Measurements from ENCODE around the gene SHKBP1.
A peak's percentile ranks its signal among the peaks of the same experiment; 100 is the strongest.

Gene SHKBP1, protein sequence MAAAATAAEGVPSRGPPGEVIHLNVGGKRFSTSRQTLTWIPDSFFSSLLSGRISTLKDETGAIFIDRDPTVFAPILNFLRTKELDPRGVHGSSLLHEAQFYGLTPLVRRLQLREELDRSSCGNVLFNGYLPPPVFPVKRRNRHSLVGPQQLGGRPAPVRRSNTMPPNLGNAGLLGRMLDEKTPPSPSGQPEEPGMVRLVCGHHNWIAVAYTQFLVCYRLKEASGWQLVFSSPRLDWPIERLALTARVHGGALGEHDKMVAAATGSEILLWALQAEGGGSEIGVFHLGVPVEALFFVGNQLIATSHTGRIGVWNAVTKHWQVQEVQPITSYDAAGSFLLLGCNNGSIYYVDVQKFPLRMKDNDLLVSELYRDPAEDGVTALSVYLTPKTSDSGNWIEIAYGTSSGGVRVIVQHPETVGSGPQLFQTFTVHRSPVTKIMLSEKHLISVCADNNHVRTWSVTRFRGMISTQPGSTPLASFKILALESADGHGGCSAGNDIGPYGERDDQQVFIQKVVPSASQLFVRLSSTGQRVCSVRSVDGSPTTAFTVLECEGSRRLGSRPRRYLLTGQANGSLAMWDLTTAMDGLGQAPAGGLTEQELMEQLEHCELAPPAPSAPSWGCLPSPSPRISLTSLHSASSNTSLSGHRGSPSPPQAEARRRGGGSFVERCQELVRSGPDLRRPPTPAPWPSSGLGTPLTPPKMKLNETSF

DNA sequence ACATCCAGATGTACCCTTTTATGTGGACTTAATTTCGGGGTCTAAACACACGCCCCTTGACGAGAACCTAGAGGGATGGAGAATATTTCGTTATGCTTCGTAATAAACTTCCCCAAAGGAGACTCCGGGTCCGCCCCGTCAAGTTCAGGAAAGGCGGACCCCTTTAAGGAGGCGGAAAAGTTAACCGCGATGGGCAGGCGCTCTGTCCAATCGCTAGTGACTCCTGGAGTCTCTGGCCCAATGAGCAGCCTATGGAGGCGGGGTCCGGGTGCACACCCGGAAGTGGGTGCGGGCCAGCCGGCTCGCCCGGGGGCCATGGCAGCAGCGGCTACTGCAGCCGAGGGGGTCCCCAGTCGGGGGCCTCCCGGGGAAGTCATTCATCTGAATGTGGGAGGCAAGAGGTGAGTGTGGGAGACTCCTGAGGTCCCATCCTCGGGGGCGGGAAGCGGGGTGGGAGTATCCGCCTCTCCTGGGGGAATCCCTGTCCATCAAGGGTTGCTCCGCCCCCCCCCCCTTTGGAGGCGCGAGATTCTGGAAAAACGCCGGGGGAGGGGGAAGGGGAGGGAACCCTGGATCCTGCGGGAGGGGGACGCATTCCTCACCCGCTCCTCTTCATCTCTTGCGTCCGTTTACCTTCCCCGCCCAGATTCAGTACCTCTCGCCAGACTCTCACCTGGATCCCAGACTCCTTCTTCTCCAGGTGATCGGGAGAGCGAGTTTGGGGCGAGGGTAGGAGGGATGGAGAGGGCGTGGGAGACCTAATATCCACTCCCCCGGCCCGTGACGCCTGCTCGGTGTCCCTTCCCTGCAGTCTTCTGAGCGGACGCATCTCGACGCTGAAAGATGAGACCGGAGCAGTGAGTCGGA, at the start of gene SHKBP1:
Gene SHKBP1 (plus strand): TSS at position 289 of the 867 bp plus-strand sequence. CDS start 27 bp downstream, at position 316.
- Histone ChIP-seq H3K9ac (peak within 1 kb of the TSS; percentile 85 to 90 (median 88)), H4K20me1 (peaks cover 0 to 7% (median 0%) of the 10 kb centered on the region in 11 experiments; a peak in 2 of 22 replicates), H3K36me3 (peaks cover 17 to 38% (median 29%) of the 10 kb centered on the region in 11 experiments), H3K4me1 (peaks cover 52 to 80% (median 75%) of the 10 kb centered on the region in 10 experiments), H3K27me3 (no peaks in the 10 kb centered on the region), H3K9me3 (replicated peaks in 1 of 11) (no peaks in the 10 kb centered on the region), H3K4me2 (peak within 1 kb of the TSS; percentile 84 to 100 (median 97)), H3K27ac (peak within 1 kb of the TSS; percentile 77 to 97 (median 91)), H3K4me3 (peak within 1 kb of the TSS; percentile 70 to 90 (median 82))
- no peak for TF ChIP-seq Cebpa-rat (IDR thresholded peaks at IDR 0.05)

GRCh38 chr19:40528078-40528477, 48.6 kb upstream of the SHKBP1 start:
- no peak for TF ChIP-seq Cebpa-rat (IDR thresholded peaks at IDR 0.05)
- H3K4me1 ChIP-seq, result peaks cover 10 to 16% (median 14%) of the 10 kb centered on the region in 10 experiments; a peak in 19 of 20 replicates
- no peak overlapping the region; a peak in 1 of 22 replicates for H3K9ac ChIP-seq
- no peaks in the 10 kb centered on the region; a peak in 1 of 22 replicates for H3K27me3 ChIP-seq
- no peak overlapping the region for H3K27ac ChIP-seq
- H3K4me2 ChIP-seq, result no peak overlapping the region
- H4K20me1 ChIP-seq, result peaks cover 0 to 3% (median 0%) of the 10 kb centered on the region in 11 experiments; a peak in 5 of 22 replicates
- no peaks in the 10 kb centered on the region for H3K9me3 ChIP-seq (replicated peaks in 1 of 11)
- H3K4me3 ChIP-seq, result no peak overlapping the region
- H3K36me3 ChIP-seq, result no peaks in the 10 kb centered on the region

- Histone ChIP-seq H3K9ac (no peak overlapping the region; a peak in 1 of 22 replicates), H3K4me3 (peak overlapping the region in 1 of 10 experiments; percentile 69; a peak in 1 of 20 replicates), H4K20me1 (peaks cover 0 to 3% (median 0%) of the 10 kb centered on the region in 11 experiments; a peak in 5 of 22 replicates), H3K9me3 (replicated peaks in 1 of 11) (peaks cover 0 to under 1% (median 0%) of the 10 kb centered on the region in 11 experiments; a peak in 3 of 22 replicates), H3K27ac (no peak overlapping the region), H3K36me3 (no peaks in the 10 kb centered on the region), H3K27me3 (no peaks in the 10 kb centered on the region; a peak in 1 of 22 replicates), H3K4me2 (peak overlapping the region in 7 of 11 experiments; percentile 29 to 96 (median 80); a peak in 10 of 22 replicates), H3K4me1 (peaks cover 9 to 14% (median 11%) of the 10 kb centered on the region in 10 experiments; a peak in 19 of 20 replicates)
- TF ChIP-seq Cebpa-rat (IDR thresholded peaks at IDR 0.05), result no peak
Measured at GRCh38 chr19:40528533-40529092, 48.1 kb upstream of the SHKBP1 start.

GRCh38 chr19:40529093-40529954, 47.3 kb upstream of the SHKBP1 start:
- Histone ChIP-seq H3K27me3 (no peaks in the 10 kb centered on the region; a peak in 1 of 22 replicates), H3K9me3 (replicated peaks in 1 of 11) (peaks cover 0 to 7% (median 5%) of the 10 kb centered on the region in 11 experiments; a peak in 6 of 22 replicates), H3K4me2 (peak overlapping the region; percentile 67 to 96 (median 80)), H4K20me1 (peaks cover 0 to 3% (median 0%) of the 10 kb centered on the region in 11 experiments; a peak in 5 of 22 replicates), H3K4me3 (peak overlapping the region; percentile 48 to 69 (median 55)), H3K9ac (peak overlapping the region in 7 of 11 experiments; percentile 20 to 60 (median 46); a peak in 7 of 22 replicates), H3K36me3 (no peaks in the 10 kb centered on the region), H3K27ac (no peak overlapping the region; a peak in 2 of 22 replicates), H3K4me1 (peaks cover 9 to 14% (median 11%) of the 10 kb centered on the region in 10 experiments; a peak in 19 of 20 replicates)
- TF ChIP-seq Cebpa-rat (IDR thresholded peaks at IDR 0.05), result no peak

DNA sequence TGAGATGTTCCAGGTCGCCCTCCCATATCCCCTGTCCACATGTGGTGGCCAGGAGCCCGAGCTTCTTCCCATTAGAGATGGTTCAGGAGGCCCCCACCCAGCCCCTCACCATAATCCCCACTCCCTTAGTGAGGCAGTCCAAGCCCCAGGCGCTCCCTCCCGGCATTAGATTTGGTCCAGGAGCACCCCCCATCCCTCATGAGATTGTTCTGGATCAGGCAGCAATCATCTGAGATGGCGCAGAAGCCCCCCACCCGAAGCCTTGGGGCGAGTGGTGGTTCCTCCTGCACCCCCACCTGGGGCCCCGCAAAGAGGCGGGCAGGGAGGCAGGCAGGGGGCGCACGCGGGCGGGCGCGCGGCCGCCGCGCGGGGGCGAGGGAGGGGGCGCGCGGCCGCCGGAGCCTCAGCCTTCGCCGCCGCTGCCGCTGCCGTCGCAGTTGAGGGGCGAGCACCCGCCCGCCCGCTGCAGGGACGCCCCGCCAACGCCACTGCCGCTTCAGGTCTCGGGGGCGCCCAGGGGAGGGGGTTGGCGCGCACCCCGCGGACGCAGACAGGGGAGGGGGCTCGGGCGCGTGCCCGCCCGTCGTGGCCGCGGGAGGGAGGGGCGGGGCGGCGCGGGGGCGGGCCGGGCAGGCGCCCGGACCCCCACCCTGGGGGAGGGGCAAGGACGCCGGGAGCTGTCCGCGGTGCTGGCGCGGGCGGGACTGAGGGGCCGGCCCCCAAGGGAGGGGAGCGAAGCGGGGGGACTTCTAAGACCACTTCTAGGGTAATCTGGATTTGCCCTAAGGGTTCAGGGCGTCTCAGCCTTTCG, 46.4 kb upstream of the SHKBP1 start:
- H3K4me2 ChIP-seq, result peak overlapping the region; percentile 67 to 96 (median 80)
- H3K36me3 ChIP-seq, result no peaks in the 10 kb centered on the region
- H3K27ac ChIP-seq, result no peak overlapping the region; a peak in 1 of 22 replicates
- peaks cover 9 to 14% (median 11%) of the 10 kb centered on the region in 10 experiments; a peak in 19 of 20 replicates for H3K4me1 ChIP-seq
- H4K20me1 ChIP-seq, result peaks cover 0 to 3% (median 0%) of the 10 kb centered on the region in 11 experiments; a peak in 5 of 22 replicates
- peaks cover 0 to 10% (median 7%) of the 10 kb centered on the region in 11 experiments; a peak in 6 of 22 replicates for H3K9me3 ChIP-seq (replicated peaks in 1 of 11)
- H3K27me3 ChIP-seq, result no peaks in the 10 kb centered on the region; a peak in 1 of 22 replicates
- no peak for TF ChIP-seq Cebpa-rat (IDR thresholded peaks at IDR 0.05)
- peak overlapping the region in 8 of 11 experiments; percentile 8 to 60 (median 44); a peak in 8 of 22 replicates for H3K9ac ChIP-seq
- peak overlapping the region; percentile 48 to 67 (median 58) for H3K4me3 ChIP-seq

GRCh38 chr19:40533508-40533907, 43.2 kb upstream of the SHKBP1 start:
- peaks cover 9 to 15% (median 11%) of the 10 kb centered on the region in 10 experiments; a peak in 19 of 20 replicates for H3K4me1 ChIP-seq
- TF ChIP-seq Cebpa-rat (IDR thresholded peaks at IDR 0.05), result no peak
- H3K36me3 ChIP-seq, result no peaks in the 10 kb centered on the region
- H3K4me3 ChIP-seq, result no peak overlapping the region
- no peak overlapping the region for H3K9ac ChIP-seq
- H4K20me1 ChIP-seq, result peaks cover 0 to 3% (median 0%) of the 10 kb centered on the region in 11 experiments; a peak in 5 of 22 replicates
- H3K27me3 ChIP-seq, result no peaks in the 10 kb centered on the region; a peak in 1 of 22 replicates
- no peak overlapping the region for H3K4me2 ChIP-seq
- no peak overlapping the region for H3K27ac ChIP-seq
- H3K9me3 ChIP-seq (replicated peaks in 1 of 11), result peaks cover 0 to 10% (median 7%) of the 10 kb centered on the region in 11 experiments; a peak in 6 of 22 replicates

All from BLaER1 treated with 17β-estradiol and CSF1 and Interleukin-3, amounts not matched to agents 10 nM and 100 nM (cell line).